ENCODE measurements around the gene SCN5A. TPM values are rescaled to one million over a fixed set of nuclear protein-coding genes. Genes with fewer than 3 reads are reported as not detected.

The SCN5A gene
- total RNA-seq, 1 experiment from 2014 or later, result not detected

- TF ChIP-seq CTCF (IDR thresholded peaks at IDR 0.05; ENCODE audit: unreplicated experiment), result no peak
- Mint-ChIP-seq H3K27me3 (ENCODE audit: insufficient read depth, unreplicated experiment) (peaks cover 35% of the 10 kb centered on the region), H3K27ac (ENCODE audit: low read depth, unreplicated experiment) (no peak overlapping the region), H3K4me3 (ENCODE audit: unreplicated experiment) (no peak overlapping the region), H3K4me1 (ENCODE audit: insufficient read depth, unreplicated experiment) (no peaks in the 10 kb centered on the region), H3K36me3 (ENCODE audit: insufficient read depth, unreplicated experiment) (no peaks in the 10 kb centered on the region), H3K9me3 (ENCODE audit: unreplicated experiment) (no peaks in the 10 kb centered on the region)
- intact Hi-C loops (cut with micrococcal nuclease), result no loop called here
- POLR2A ChIA-PET, result no interaction called here
- CTCF ChIA-PET, result interaction anchor here (1.7 kb wide), 1 partner anchor 12 kb away, joined by 3 read pairs; no protein-coding TSS in a partner anchor
- no TSS peak for BruUV-seq (replicated peaks)
- no peak for DNase-seq (ENCODE audit: unreplicated experiment)
These were observed 31.1 kb downstream of the SCN5A start for GRCh38 chr3:38618343-38618742.

GRCh38 chr3:38617586-38617985, 31.9 kb downstream of the SCN5A start:
- no peak for TF ChIP-seq CTCF (IDR thresholded peaks at IDR 0.05; ENCODE audit: unreplicated experiment)
- Mint-ChIP-seq H3K27me3 (ENCODE audit: insufficient read depth, unreplicated experiment) (peaks cover 35% of the 10 kb centered on the region), H3K4me3 (ENCODE audit: unreplicated experiment) (no peak overlapping the region), H3K36me3 (ENCODE audit: insufficient read depth, unreplicated experiment) (no peaks in the 10 kb centered on the region), H3K9me3 (ENCODE audit: unreplicated experiment) (no peaks in the 10 kb centered on the region), H3K4me1 (ENCODE audit: insufficient read depth, unreplicated experiment) (no peaks in the 10 kb centered on the region), H3K27ac (ENCODE audit: low read depth, unreplicated experiment) (no peak overlapping the region)
- intact Hi-C loops (cut with micrococcal nuclease), result no loop called here
- ChIA-PET CTCF (interaction anchor here (0.6 to 1.7 kb wide), 2 partner anchors 13 to 306 kb away, joined by 3 read pairs; no protein-coding TSS in a partner anchor), POLR2A (no interaction called here)
- no peak for DNase-seq (ENCODE audit: unreplicated experiment)
- BruUV-seq (replicated peaks), result no TSS peak

- intact Hi-C loops (cut with micrococcal nuclease), result no loop called here
- Mint-ChIP-seq H3K27ac (ENCODE audit: low read depth, unreplicated experiment) (no peak overlapping the region), H3K4me1 (ENCODE audit: insufficient read depth, unreplicated experiment) (no peaks in the 10 kb centered on the region), H3K9me3 (ENCODE audit: unreplicated experiment) (no peaks in the 10 kb centered on the region), H3K27me3 (ENCODE audit: insufficient read depth, unreplicated experiment) (peaks cover 35% of the 10 kb centered on the region), H3K36me3 (ENCODE audit: insufficient read depth, unreplicated experiment) (no peaks in the 10 kb centered on the region), H3K4me3 (ENCODE audit: unreplicated experiment) (no peak overlapping the region)
- no peak for TF ChIP-seq CTCF (IDR thresholded peaks at IDR 0.05; ENCODE audit: unreplicated experiment)
- ChIA-PET POLR2A (no interaction called here), CTCF (interaction anchor here (0.6 to 1.7 kb wide), 2 partner anchors 13 to 307 kb away, joined by 3 read pairs; no protein-coding TSS in a partner anchor)
- no TSS peak for BruUV-seq (replicated peaks)
- DNase-seq (ENCODE audit: unreplicated experiment), result no peak
These were observed 32.4 kb downstream of the SCN5A start for GRCh38 chr3:38617137-38617536.

GRCh38 chr3:38616658-38617057, 32.8 kb downstream of the SCN5A start:
- DNase-seq (ENCODE audit: unreplicated experiment), result no peak
- H3K4me1 Mint-ChIP-seq (ENCODE audit: insufficient read depth, unreplicated experiment), result no peaks in the 10 kb centered on the region
- H3K36me3 Mint-ChIP-seq (ENCODE audit: insufficient read depth, unreplicated experiment), result no peaks in the 10 kb centered on the region
- BruUV-seq (replicated peaks), result no TSS peak
- TF ChIP-seq CTCF (IDR thresholded peaks at IDR 0.05; ENCODE audit: unreplicated experiment), result no peak
- POLR2A ChIA-PET, result no interaction called here
- no peak overlapping the region for H3K4me3 Mint-ChIP-seq (ENCODE audit: unreplicated experiment)
- no peaks in the 10 kb centered on the region for H3K9me3 Mint-ChIP-seq (ENCODE audit: unreplicated experiment)
- H3K27ac Mint-ChIP-seq (ENCODE audit: low read depth, unreplicated experiment), result no peak overlapping the region
- peaks cover 35% of the 10 kb centered on the region for H3K27me3 Mint-ChIP-seq (ENCODE audit: insufficient read depth, unreplicated experiment)
- intact Hi-C loops (cut with micrococcal nuclease), result no loop called here
- CTCF ChIA-PET, result interaction anchor here (1.7 kb wide), 1 partner anchor 14 kb away, joined by 3 read pairs; no protein-coding TSS in a partner anchor

All from MCF 10A (cell line).